ENCODE results near the gene TMEM74B.

Gene TMEM74B

GRCh38 chr20:1209447-1210387 is 24.9 kb upstream of the TMEM74B start:
- Histone ChIP-seq H3K27me3 (ENCODE audit: insufficient read depth, low read length, poor library complexity, severe bottlenecking) (no peaks in the 10 kb centered on the region), H2AFZ (ENCODE audit: low read length) (no peak overlapping the region), H3K4me3 (ENCODE audit: low read length, poor library complexity, severe bottlenecking) (no peak overlapping the region), H3F3A (ENCODE audit: low read depth) (no peaks in the 10 kb centered on the region), H3K9ac (ENCODE audit: low read depth, low read length, poor library complexity, severe bottlenecking) (no peak overlapping the region), H3K9me2 (replicated peaks; ENCODE audit: low read depth, low read length) (no peaks in the 10 kb centered on the region), H3K36me3 (ENCODE audit: insufficient read depth, low read length) (no peaks in the 10 kb centered on the region), H4K20me1 (ENCODE audit: insufficient read depth, low read length, poor library complexity, severe bottlenecking) (no peaks in the 10 kb centered on the region), H3K9me3 (ENCODE audit: insufficient read depth, low read depth, low read length) (no peaks in the 10 kb centered on the region), H3K4me2 (ENCODE audit: low read depth, low read length, poor library complexity, severe bottlenecking) (no peak overlapping the region), H3K79me2 (ENCODE audit: insufficient read depth, low read length) (no peaks in the 10 kb centered on the region), H3K4me1 (ENCODE audit: insufficient read depth, low read length, poor library complexity, severe bottlenecking) (no peaks in the 10 kb centered on the region)
- TF ChIP-seq EZH2phosphoT487 (IDR thresholded peaks at IDR 0.05; ENCODE audit: borderline replicate concordance) (no peak), CTCF (conservative IDR thresholded peaks at IDR 0.05; ENCODE audit: low read length) (0 out of 2 replicates have a peak, but pooled peaks have one; percentile 17)

- H2AFZ ChIP-seq (ENCODE audit: low read length): no peak overlapping the region
- TF ChIP-seq CTCF (conservative IDR thresholded peaks at IDR 0.05; ENCODE audit: low read length) (no peak), EZH2phosphoT487 (IDR thresholded peaks at IDR 0.05; ENCODE audit: borderline replicate concordance) (no peak)
These were observed 22.6 kb upstream of the TMEM74B start for GRCh38 chr20:1207293-1207878.

GRCh38 chr20:1206366-1207148 is 21.8 kb upstream of the TMEM74B start:
- Histone ChIP-seq H3K79me2 (ENCODE audit: insufficient read depth, low read length) (no peaks in the 10 kb centered on the region), H3K27me3 (ENCODE audit: insufficient read depth, low read length, poor library complexity, severe bottlenecking) (no peaks in the 10 kb centered on the region), H3F3A (ENCODE audit: low read depth) (no peaks in the 10 kb centered on the region), H3K4me3 (ENCODE audit: low read length, poor library complexity, severe bottlenecking) (no peak overlapping the region), H3K9me2 (replicated peaks; ENCODE audit: low read depth, low read length) (no peaks in the 10 kb centered on the region), H3K9me3 (ENCODE audit: insufficient read depth, low read depth, low read length) (no peaks in the 10 kb centered on the region), H4K20me1 (ENCODE audit: insufficient read depth, low read length, poor library complexity, severe bottlenecking) (no peaks in the 10 kb centered on the region), H3K4me1 (ENCODE audit: insufficient read depth, low read length, poor library complexity, severe bottlenecking) (no peaks in the 10 kb centered on the region), H3K36me3 (ENCODE audit: insufficient read depth, low read length) (no peaks in the 10 kb centered on the region), H3K4me2 (ENCODE audit: low read depth, low read length, poor library complexity, severe bottlenecking) (no peak overlapping the region), H3K9ac (ENCODE audit: low read depth, low read length, poor library complexity, severe bottlenecking) (no peak overlapping the region), H2AFZ (ENCODE audit: low read length) (no peak overlapping the region)
- TF ChIP-seq CTCF (conservative IDR thresholded peaks at IDR 0.05; ENCODE audit: low read length): no peak
- no peak for TF ChIP-seq EZH2phosphoT487 (IDR thresholded peaks at IDR 0.05; ENCODE audit: borderline replicate concordance)

More at GRCh38 chr20:1207293-1207878, 22.6 kb upstream of the TMEM74B start:
- no peaks in the 10 kb centered on the region for H3F3A ChIP-seq (ENCODE audit: low read depth)
- H3K4me3 ChIP-seq (ENCODE audit: low read length, poor library complexity, severe bottlenecking): no peak overlapping the region
- H3K4me2 ChIP-seq (ENCODE audit: low read depth, low read length, poor library complexity, severe bottlenecking): no peak overlapping the region
- no peaks in the 10 kb centered on the region for H3K4me1 ChIP-seq (ENCODE audit: insufficient read depth, low read length, poor library complexity, severe bottlenecking)
- H3K27me3 ChIP-seq (ENCODE audit: insufficient read depth, low read length, poor library complexity, severe bottlenecking): no peaks in the 10 kb centered on the region
- no peaks in the 10 kb centered on the region for H4K20me1 ChIP-seq (ENCODE audit: insufficient read depth, low read length, poor library complexity, severe bottlenecking)
- no peaks in the 10 kb centered on the region for H3K36me3 ChIP-seq (ENCODE audit: insufficient read depth, low read length)
- no peak overlapping the region for H3K9ac ChIP-seq (ENCODE audit: low read depth, low read length, poor library complexity, severe bottlenecking)
- no peaks in the 10 kb centered on the region for H3K9me3 ChIP-seq (ENCODE audit: insufficient read depth, low read depth, low read length)
- no peaks in the 10 kb centered on the region for H3K9me2 ChIP-seq (replicated peaks; ENCODE audit: low read depth, low read length)
- H3K79me2 ChIP-seq (ENCODE audit: insufficient read depth, low read length): no peaks in the 10 kb centered on the region

All from Loucy (cell line).